NCI-H187 treated with DMSO at 0.1 percent for 48 hours (cell line): ENCODE data around the gene RNASEH2A.

Experiments
- DNase-seq: peaks from one replicate; lab custom pipeline; 2025; lab: John Stamatoyannopoulos, UW

RNASEH2A gene

DNA sequence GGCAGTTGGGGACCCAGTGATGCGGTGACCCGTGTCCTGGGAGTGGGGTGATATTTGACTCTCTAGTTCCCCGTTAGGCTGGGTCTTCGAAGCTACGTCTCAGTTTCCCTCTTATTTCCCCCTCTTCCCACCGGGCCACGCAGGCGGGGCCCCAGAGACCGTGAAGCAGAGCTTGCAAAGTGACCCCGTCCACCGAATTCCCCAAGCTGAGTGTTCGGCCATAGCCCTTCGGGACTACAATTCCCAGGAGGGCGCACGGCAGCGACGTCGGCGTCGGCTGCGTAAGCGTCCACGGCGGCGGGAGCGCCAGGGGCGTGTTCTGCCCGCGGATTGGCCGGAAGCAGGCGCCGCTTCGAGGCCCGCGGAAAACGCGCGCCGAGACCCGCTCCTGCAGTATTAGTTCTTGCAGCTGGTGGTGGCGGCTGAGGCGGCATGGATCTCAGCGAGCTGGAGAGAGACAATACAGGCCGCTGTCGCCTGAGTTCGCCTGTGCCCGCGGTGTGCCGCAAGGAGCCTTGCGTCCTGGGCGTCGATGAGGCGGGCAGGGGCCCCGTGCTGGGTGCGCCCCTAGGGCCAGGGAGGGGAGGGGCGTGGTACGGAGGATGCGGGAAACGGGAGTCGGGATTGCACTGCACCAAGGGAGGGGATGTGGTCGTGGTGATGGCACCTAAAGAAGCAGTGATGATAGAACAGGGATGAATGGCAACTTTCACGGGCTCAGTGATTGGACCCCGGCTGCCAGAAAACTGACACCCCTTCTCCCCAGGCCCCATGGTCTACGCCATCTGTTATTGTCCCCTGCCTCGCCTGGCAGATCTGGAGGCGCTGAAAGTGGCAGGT lies at the start of gene RNASEH2A:
RNASEH2A (plus strand) TSS at position 343 of the 840 bp plus-strand sequence; CDS start at position 433, 90 bp downstream.
- DNase-seq, result no peak

DNA sequence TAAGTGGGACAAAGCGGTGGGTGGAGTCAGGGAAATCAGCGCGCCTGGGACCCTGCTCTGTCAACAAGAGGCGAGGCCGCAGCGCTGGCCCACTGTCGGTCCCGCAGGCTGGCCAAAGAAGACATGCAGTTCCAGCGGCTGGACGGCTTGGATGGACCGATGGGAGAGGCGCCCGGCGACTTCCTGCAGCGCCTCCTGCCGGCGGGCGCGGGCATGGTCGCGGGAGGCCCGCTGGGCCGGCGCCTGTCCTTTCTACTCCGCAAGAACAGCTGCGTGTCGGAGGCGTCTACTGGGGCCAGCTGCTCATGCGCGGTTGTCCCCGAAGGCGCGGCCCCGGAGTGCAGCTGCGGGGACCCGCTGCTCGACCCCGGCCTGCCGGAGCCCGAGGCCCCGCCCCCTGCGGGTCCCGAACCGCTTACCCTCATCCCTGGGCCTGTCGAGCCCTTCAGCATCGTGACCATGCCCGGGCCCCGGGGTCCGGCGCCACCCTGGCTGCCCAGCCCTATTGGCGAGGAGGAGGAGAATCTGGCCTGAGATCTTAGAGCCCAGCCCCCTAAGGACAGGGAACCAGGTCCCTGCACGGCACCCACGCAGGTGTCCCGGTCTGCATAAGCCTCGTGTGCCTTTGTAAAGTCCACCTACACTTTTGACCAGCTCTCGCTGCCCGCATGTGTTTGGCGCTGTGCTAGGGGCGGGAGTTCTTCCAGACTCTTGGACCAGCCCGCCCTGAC lies 48.7 kb upstream of the RNASEH2A start:
- DNase-seq, result no peak

DNA sequence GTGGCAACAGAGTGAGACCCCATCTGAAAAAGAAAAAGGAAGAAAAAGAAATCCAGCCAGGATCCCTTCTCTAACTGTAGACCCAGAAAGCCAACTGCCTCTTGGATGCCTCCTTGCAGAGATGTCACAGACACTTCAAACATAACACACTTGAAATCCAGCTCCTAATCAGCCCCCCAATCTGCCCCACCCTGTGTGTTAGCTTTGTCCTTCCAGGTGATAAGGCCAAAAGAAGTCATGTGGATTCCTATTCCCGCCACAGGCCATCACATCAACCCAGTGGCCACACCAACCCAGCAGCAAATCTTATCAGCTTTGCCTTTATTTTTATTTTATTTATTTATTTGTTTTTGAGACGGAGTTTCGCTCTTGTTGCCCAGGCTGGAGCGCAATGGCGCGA lies 46.7 kb upstream of the RNASEH2A start:
- DNase-seq, result no peak

DNA sequence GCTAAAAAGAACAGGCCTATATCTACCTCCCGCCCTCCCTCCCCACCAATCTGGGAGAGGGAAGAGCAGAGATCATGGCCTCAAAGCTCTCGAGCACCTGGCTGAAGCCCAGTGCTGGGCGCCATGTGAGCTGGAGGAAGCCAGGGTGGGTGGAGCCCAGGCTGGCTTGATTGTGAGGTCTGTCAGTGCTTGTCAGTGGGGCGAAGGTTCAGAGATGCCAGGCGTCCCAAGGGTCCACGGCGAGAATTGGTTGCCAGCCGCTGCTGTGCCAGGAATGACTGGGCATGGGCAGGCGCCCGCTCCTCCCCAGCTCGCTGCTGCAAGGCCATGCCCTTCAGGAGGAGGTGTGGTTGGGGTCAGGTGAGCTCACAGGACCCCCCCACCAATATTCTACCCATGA lies 43.3 kb upstream of the RNASEH2A start:
- DNase-seq, result no peak

- no peak for DNase-seq
Measured at GRCh38 chr19:12764698-12765097, 41.7 kb upstream of the RNASEH2A start.

- peak; percentile 46 for DNase-seq
Measured at GRCh38 chr19:12766051-12766521, 40.3 kb upstream of the RNASEH2A start.

DNA sequence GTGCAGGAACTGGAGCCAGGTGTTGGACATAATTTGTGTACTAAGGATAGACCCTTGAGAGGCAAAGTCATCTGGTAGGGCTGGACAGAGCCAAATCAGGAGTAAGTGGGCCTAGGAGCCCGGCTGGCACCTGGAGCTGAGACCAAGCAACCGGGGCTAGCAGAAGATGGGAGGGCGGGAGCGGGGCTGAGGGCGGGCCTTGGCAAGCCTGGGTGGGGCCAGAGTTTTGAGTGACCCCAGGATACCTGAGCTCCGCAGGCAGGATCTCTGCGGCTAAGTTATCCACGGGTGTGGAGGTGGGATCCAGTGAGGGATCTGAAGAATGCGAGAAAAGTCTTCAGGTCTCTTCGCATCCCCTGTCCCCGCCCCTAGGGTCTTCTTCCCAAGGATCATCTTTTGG lies 39.2 kb upstream of the RNASEH2A start:
- no peak for DNase-seq

DNA sequence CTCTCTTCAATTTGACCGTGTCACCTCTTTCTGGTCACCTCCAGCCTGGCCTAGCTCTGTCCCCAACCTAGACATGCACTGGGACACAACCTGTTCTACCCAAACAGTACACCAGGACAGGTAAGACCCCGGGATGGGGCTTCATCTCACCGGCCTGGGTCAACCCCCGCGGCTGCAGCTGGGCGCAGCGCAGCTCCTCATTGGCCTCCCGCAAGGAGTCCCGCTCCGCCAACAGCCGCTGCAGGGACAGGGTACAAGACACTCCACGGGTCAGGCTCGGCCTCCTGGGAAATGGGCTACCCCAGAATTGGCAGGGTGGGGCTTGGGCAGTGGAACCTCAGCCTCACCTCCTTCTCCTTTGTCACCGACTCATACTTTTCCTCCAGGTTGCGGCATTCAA lies 38.7 kb upstream of the RNASEH2A start:
- no peak for DNase-seq

DNA sequence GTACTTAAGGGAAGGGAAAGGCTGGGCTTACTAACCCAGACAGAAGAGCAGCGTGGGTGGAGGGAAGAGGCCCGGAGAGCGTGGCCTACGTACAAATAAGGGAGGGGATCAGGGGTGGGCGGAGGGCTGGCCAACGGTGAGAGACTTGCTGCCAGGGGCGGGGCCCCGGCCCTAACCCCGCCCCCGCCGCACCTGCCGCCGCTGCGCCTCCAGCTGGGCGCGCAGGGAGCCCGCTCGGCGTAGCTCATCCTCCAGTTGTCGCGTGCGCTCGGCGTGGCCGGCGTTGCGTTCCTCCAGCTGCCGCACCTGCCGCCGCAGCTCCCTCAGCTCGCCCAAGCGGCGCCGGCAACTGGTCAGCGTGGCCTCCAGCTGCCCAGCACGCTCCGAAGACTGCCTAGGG lies 36.7 kb upstream of the RNASEH2A start:
- DNase-seq, result peak; percentile 42

- no peak for DNase-seq
Measured at GRCh38 chr19:12770922-12771321, 35.5 kb upstream of the RNASEH2A start.

- no peak for DNase-seq
Measured at GRCh38 chr19:12772323-12772722, 34.1 kb upstream of the RNASEH2A start.

GRCh38 chr19:12773571-12773970 lies 32.8 kb upstream of the RNASEH2A start:
- DNase-seq, result no peak

DNA sequence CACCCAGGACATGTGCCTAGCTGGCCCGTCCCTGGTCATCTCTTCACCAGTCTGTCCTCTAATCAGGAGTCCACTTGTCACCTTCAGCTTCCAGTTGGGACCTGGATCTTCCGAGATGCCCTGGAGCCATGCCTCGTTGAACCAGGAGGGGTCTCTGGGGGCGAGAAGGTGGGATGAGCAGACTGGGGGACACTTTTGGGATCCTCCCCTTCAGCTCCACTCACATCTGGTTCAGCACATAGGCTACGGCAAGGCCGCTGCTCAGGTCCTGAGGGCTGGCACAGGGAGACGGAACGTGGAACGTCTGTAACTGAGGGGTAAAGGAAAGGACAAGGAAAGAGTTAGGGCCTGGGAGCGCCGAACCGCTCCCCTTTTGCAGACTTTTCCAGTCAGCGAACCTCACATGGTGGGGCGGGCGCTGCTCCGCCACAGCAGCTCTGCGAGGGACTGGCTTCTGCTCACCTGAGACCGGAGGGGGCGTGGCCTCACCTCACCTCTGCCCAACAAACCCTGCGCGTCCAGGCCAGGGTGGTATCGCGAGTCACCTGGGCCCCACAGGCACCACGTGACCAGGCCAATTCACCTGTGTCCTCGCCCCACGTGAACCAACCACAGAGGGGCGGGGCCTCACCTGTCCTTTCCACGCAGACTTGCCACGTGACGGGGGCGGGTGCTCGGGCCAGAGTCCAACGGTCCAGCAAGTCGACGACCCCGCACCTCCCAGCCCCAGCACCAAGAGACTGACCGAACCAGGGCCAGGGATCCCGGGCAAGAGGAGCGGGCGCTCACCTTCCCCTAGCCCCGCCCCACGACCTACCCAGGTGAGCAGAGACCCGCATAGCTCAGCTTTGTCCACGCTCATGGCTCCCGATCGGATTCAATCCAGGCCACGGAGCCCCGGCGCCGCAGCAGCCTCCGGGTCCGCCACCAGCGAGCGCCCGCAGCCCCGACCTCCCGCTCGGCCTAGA lies 31.5 kb upstream of the RNASEH2A start, which contains the start of gene HOOK2:
HOOK2 (minus strand) TSS at position 965 of the 968 bp plus-strand sequence; CDS start at position 862, 103 bp downstream.
- no peak for DNase-seq

DNA sequence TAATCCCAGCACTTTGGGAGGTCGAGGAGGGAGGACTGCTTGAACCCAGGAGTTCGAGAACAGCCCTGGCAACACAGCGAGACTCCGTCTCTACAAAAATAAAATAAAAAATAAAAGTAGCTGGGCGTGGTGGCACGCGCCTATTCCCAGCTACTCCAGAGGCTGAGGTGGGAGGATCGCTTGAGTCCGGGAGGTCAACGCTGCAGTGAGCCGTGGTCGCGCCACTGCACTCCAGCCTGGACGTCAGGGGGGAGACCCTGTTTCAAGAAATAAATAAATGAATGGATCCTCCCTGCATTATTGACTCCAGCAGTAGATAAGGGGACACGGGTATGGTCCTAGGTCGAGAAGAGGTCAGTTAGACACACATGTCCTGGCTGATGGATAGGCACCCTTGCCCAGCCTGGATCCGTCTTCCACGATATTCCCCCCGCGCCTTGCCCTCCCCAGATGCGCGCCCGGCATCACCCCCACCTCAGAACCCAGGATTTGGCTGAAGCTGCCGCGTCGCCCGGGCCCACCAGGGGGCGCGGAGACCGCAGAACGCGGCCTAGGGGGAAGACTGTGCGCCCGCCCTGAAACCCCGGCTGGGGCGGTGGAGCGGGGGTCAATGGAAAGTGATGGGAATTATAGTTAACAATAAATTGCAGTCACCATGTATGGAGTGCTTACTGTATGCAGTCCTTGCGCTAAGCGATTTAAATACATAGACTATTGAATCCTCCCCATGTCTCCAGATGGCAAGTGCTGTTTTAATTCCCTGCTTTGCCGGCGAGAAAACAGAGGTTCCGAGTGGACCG lies 29.0 kb upstream of the RNASEH2A start:
- no peak for DNase-seq

- DNase-seq, result no peak
Measured at GRCh38 chr19:12778017-12778904, 28.1 kb upstream of the RNASEH2A start.

GRCh38 chr19:12778905-12779161 lies 27.6 kb upstream of the RNASEH2A start:
- DNase-seq, result no peak

DNA sequence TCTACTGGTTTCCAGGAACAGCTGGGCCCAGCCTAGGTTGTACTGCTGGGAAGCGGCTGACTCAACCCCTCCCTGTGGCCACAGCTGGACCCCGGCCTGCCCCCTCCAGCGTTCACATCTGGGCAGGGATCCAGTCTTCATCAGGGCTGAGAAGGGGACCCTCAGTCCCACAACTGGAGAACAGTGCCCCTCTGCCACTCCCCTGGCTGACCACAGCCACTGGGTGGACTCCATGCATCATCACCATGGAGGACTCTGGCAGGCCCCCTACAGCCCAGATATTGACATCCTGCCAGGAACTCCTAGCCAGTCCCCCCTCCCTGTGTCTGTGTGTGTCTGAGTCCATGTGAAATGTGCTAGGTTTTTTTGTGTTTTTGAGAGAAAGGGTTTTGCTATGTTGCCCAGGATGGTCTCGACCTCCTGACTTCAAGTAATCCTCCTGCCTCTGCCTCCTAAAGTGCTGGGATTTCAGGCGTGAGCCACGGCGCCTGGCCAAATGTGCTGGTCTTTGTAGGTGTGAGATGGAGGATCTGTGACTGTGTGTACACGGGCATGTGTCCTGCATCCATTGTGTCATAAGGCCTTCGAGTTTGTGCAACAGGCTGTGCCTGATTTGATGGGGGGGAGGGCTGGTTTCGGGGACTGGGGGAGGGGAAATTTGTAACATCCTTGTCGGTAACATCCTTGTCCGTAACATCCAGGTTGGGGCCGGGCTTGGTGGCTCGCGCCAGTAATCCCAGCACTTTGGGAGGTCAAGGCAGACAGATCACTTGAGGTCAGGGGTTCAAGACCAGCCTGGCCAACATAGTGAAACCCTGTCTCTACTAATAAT lies 27.0 kb upstream of the RNASEH2A start:
- no peak for DNase-seq

DNA sequence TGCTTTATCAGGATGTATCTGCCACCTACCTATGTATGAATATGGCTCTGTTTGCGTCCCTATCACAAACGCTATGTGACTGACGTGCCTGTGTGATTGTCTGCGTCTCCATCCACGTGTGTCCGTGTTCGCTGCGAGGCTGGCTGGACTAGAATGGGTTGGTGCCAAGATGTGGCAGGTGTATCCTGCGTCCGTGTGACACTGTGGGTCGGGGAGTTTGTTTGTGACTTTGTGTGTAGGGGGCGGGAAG lies 24.3 kb upstream of the RNASEH2A start:
- no peak for DNase-seq

- DNase-seq, result no peak
Measured at GRCh38 chr19:12782424-12783290, 23.7 kb upstream of the RNASEH2A start.
